K562 (cell line): ENCODE results near the gene HNMT. TPM values are rescaled to one million over a fixed set of nuclear protein-coding genes. Genes with fewer than 3 reads are reported as not detected.

Experiments used
- ATAC-seq: fragments of 200-7000 bp; cut with Tn5 transposase; 3 replicates; pipeline ENCODE4 v1.9.1; 2020; ENCODE audit warnings: moderate library complexity
- BruUV-seq: library from RNA; stranded (reverse); fragments of 400-500 nt; replicated peaks from 2 replicates; lab custom pipeline; 2021; lab: Mats Ljungman, UMichigan
- CTCF ChIA-PET: fragments of 300-600 bp; formaldehyde crosslinking; extraction: SDS; loops from one replicate; lab custom pipeline; 2021; ENCODE audit warnings: low intra/inter-chr PET ratio; lab: Yijun Ruan, JAX
- POLR2A ChIA-PET: fragments of 300-600, 350-650 bp; sonication (Branson Sonifier 250); formaldehyde crosslinking; extraction: SDS; loops from one replicate; lab custom pipeline; 2021; ENCODE audit warnings: antibody characterized with exemption, inconsistent platforms; lab: Yijun Ruan, JAX
- DNase-seq, 4 experiments: peaks; one replicate each; pipeline versions ENCODE4 v3.0.0 to v3.0.0-alpha.2; 2011 to 2018; ENCODE audit warnings: low spot score in 3 of 4, mixed read lengths in 3 of 4; ENCODE audit errors: extremely low read depth in 1 of 4
- FAIRE-seq: peaks from 2 replicates; lab custom pipeline; 2011; peaks lifted over from hg19 to GRCh38; lab: Jason Lieb, UNC
- H2AFZ ChIP-seq: 2 replicates; pipeline ENCODE4 v1.6.0; 2011; ENCODE audit warnings: low read depth, low read length, control low read depth, inconsistent platforms
- H3K27ac ChIP-seq: fragments of 200-600 bp; 3 replicates; pipeline ENCODE4 v1.8.0; 2011; ENCODE audit warnings: low read depth, mild to moderate bottlenecking, control low read depth, inconsistent platforms, low read length, moderate library complexity, mixed read lengths; ENCODE audit errors: extremely low read depth
- H3K27me3 ChIP-seq, 2 experiments: fragments of 300-600 bp in 1 of 2; 2 replicates in 1 of 2; 3 replicates in 1 of 2; pipeline versions ENCODE4 v1.6.0 to v1.8.0; 2011; ENCODE audit warnings: inconsistent platforms in 2 of 2, low read length in 2 of 2, mild to moderate bottlenecking in 1 of 2, mixed read lengths in 1 of 2, moderate library complexity in 1 of 2; ENCODE audit not compliant: control insufficient read depth in 2 of 2, insufficient read depth in 2 of 2
- H3K36me3 ChIP-seq: fragments of 300-600 bp; 3 replicates; pipeline ENCODE4 v1.8.0; 2011; ENCODE audit warnings: mild to moderate bottlenecking, low read length, inconsistent platforms; ENCODE audit not compliant: control insufficient read depth, insufficient read depth
- H3K4me1 ChIP-seq, 2 experiments: fragments of 200-600 bp in 1 of 2; replicated peaks in 1 of 2; 2 replicates in 1 of 2; 3 replicates in 1 of 2; pipeline versions ENCODE4 v1.5.1 to v1.8.0; 2011; ENCODE audit warnings: inconsistent platforms in 2 of 2, low read length in 2 of 2, mild to moderate bottlenecking in 1 of 2, mixed read lengths in 1 of 2, moderate library complexity in 1 of 2; ENCODE audit not compliant: control insufficient read depth in 2 of 2, insufficient read depth in 2 of 2
- H3K4me2 ChIP-seq: 2 replicates; pipeline ENCODE4 v1.6.1; 2011; ENCODE audit warnings: low read length, control low read depth, inconsistent platforms, mixed read lengths; ENCODE audit not compliant: insufficient read depth
- H3K4me3 ChIP-seq: fragments of 200-600 bp; sonication (generic), shearing (Covaris generic); 2 replicates; pipeline ENCODE4 v1.5.1; 2016; ENCODE audit warnings: control low read depth, inconsistent platforms
- H3K79me2 ChIP-seq: fragments of 200-600 bp; 3 replicates; pipeline ENCODE4 v1.8.0; 2011; ENCODE audit warnings: low read length, inconsistent platforms; ENCODE audit not compliant: control insufficient read depth, insufficient read depth
- H3K9ac ChIP-seq, 2 experiments: 2 replicates each; pipeline versions ENCODE4 v1.6.0 to v1.6.1; 2011; ENCODE audit warnings: low read depth in 2 of 2, low read length in 2 of 2, control low read depth in 1 of 2, inconsistent platforms in 1 of 2, mild to moderate bottlenecking in 1 of 2, mixed read lengths in 1 of 2; ENCODE audit not compliant: insufficient read depth in 1 of 2
- H3K9me1 ChIP-seq: one replicate; pipeline ENCODE4 v1.6.0; 2011; ENCODE audit warnings: inconsistent platforms, mild to moderate bottlenecking, low read length, moderate library complexity; ENCODE audit not compliant: control insufficient read depth, insufficient read depth
- H3K9me3 ChIP-seq: replicated peaks from 2 replicates; pipeline ENCODE4 v1.5.1; 2011; ENCODE audit warnings: low read depth, low read length, inconsistent platforms; ENCODE audit not compliant: control insufficient read depth, insufficient read depth
- H4K20me1 ChIP-seq: replicated peaks from 2 replicates; pipeline ENCODE4 v1.6.1; 2011; ENCODE audit warnings: low read length, inconsistent platforms, mixed read lengths; ENCODE audit not compliant: control insufficient read depth, insufficient read depth
- CBFA2T2 ChIP-seq: fragments of 450-650 bp; conservative IDR thresholded peaks from 2 replicates; pipeline ENCODE4 v1.6.1; 2017; ENCODE audit warnings: mild to moderate bottlenecking
- HIVEP1 ChIP-seq: fragments of 250-450 bp; sonication (Bioruptor Pico); IDR thresholded peaks from 2 replicates; pipeline ENCODE4 v1.4.0; 2020; ENCODE audit warnings: mild to moderate bottlenecking
- KDM5B ChIP-seq: fragments of 200-600 bp; sonication (generic); IDR thresholded peaks from 2 replicates; pipeline ENCODE4 v1.6.1; 2012; ENCODE audit warnings: low read depth, mild to moderate bottlenecking, moderate library complexity, low read length, control low read depth, inconsistent platforms; ENCODE audit not compliant: insufficient replicate concordance
- KLF6 ChIP-seq: fragments of 250-450 bp; sonication (Bioruptor Pico); IDR thresholded peaks from 2 replicates; pipeline ENCODE4 v1.4.0; 2020; ENCODE audit warnings: mild to moderate bottlenecking, moderate library complexity, borderline replicate concordance
- MIER1 ChIP-seq: fragments of 450-650 bp; IDR thresholded peaks from 2 replicates; pipeline ENCODE4 v1.6.1; 2016; ENCODE audit warnings: antibody characterized with exemption, mild to moderate bottlenecking, low read depth
- MYC ChIP-seq, 2 experiments: fragments of 250-450 bp in 1 of 2; sonication (Bioruptor Pico) in 1 of 2; IDR thresholded peaks; 2 replicates each; pipeline versions ENCODE4 v1.5.1 to v1.6.1; 2012 to 2021; ENCODE audit warnings: low read depth in 2 of 2, borderline replicate concordance in 1 of 2, improper control_type of control experiment in 1 of 2, low read length in 1 of 2, mild to moderate bottlenecking in 1 of 2, moderate library complexity in 1 of 2
- NFATC3 ChIP-seq: fragments of 450-650 bp; IDR thresholded peaks from 2 replicates; pipeline ENCODE4 v1.6.1; 2017; ENCODE audit warnings: mild to moderate bottlenecking
- ZNF561 ChIP-seq: fragments of 450-650 bp; formaldehyde crosslinking; conservative IDR thresholded peaks from 2 replicates; pipeline ENCODE4 v1.4.0; 2020; ENCODE audit warnings: mild to moderate bottlenecking, moderate library complexity
- WGBS: fragments of 100-300 bp; shearing (Covaris generic); methylation state at CpG from one replicate; pipeline ENCODE4 v1.1.6; 2016; ENCODE audit warnings: low coverage, mixed read lengths; ENCODE audit not compliant: insufficient coverage; ENCODE audit errors: missing lambda C conversion rate; 5-methylcytosine and 5-hydroxymethylcytosine counted together
- in situ Hi-C: fragments of 300-500 bp; cut with MboI; formaldehyde crosslinking; loops from 4 replicates; pipeline ENCODE4 v1.15.0; 2018; ENCODE audit warnings: inconsistent platforms, mixed read lengths
- intact Hi-C: fragments of 100-400 bp; cut with micrococcal nuclease; formaldehyde crosslinking; loops from 2 replicates; pipeline ENCODE4 v1.14.2; 2022
- polyA plus RNA-seq, 8 experiments: library from polyadenylated mRNA; depleted of rRNA in 4 of 8; stranded (reverse) in 5 of 8; unstranded in 3 of 8; fragments of >200 nt; fragmentation: Nextera tagmentation in 2 of 8; fragmentation: Illumina TruSeq in 1 of 8; extraction: Ambion mirVana in 2 of 8; extraction: Trizol in 1 of 8; gene quantifications; 2 replicates each; pipeline versions ENCODE4 v1.2.1 to v1.2.3, GENCODE V29; 2011 to 2014; ENCODE audit warnings: inconsistent platforms in 1 of 8, missing spikeins in 1 of 8
- total RNA-seq, 7 experiments: library from RNA; depleted of rRNA in 6 of 7; stranded (reverse); fragments of >200 nt in 6 of 7; fragmentation: Illumina TruSeq in 2 of 7; extraction: Trizol in 2 of 7; gene quantifications; 2 replicates each; pipeline versions ENCODE4 v1.2.1 to v1.2.3, GENCODE V29; 2011 to 2021; ENCODE audit warnings: low replicate concordance in 1 of 7
- TF ChIP-seq, protein P1 (sequence below): fragments of 250-450 bp; sonication (Bioruptor Pico); IDR thresholded peaks from 2 replicates; pipeline ENCODE4 v1.4.0; 2020; ENCODE audit warnings: mild to moderate bottlenecking
- TF ChIP-seq, protein P2 (sequence below): fragments of 250-450 bp; sonication (Bioruptor Pico); IDR thresholded peaks from 2 replicates; pipeline ENCODE4 v1.8.0; 2021; ENCODE audit warnings: moderate library complexity, mild to moderate bottlenecking, inconsistent platforms
- TF ChIP-seq, protein P3 (sequence below): IDR thresholded peaks from 2 replicates; pipeline ENCODE4 v1.6.1; 2011; ENCODE audit not compliant: insufficient read length; ENCODE audit errors: extremely low read depth
- TF ChIP-seq, protein P4 (sequence below): fragments of 250-450 bp; sonication (Bioruptor Pico); IDR thresholded peaks from 2 replicates; pipeline ENCODE4 v1.8.0; 2022; ENCODE audit warnings: inconsistent platforms, mild to moderate bottlenecking, moderate library complexity, borderline replicate concordance
- TF ChIP-seq, protein P5 (sequence below): fragments of 250-450 bp; sonication (Bioruptor Pico); IDR thresholded peaks from 2 replicates; pipeline ENCODE4 v1.5.0; 2021; ENCODE audit warnings: mild to moderate bottlenecking, borderline replicate concordance
- TF ChIP-seq, protein P6 (sequence below), 2 experiments: fragments of 450-650 bp; conservative IDR thresholded peaks; 2 replicates each; pipeline ENCODE4 v1.6.1; 2017; ENCODE audit warnings: mild to moderate bottlenecking in 2 of 2, moderate library complexity in 2 of 2

The HNMT gene
- total and polyA plus RNA-seq, 9 of the 15 experiments (the other 6 are each of a cell fraction or from before 2014, with no cell fraction given): 3.1 to 10.9 (median 5.3) TPM

DNA sequence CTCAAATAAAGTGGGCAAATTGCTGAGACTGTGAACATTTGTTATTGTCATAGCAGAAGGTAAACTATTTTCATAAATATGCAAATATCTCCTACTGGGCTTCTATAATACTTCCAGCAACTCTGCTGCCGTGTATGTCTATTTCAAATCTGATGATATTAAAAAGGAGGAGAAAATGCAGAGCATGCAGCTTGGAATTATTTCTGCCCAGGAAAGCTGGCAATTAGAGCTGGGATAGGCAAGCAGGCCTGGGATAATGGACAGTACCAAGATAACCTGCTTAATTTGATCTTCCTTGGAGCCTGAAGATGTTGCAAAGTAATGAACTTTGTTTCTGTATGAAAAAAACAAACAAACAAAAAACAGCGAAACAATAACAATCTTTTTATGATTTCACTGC, 72.8 kb downstream of the HNMT start:
- no peak for DNase-seq
- TF ChIP-seq, protein P1, sequence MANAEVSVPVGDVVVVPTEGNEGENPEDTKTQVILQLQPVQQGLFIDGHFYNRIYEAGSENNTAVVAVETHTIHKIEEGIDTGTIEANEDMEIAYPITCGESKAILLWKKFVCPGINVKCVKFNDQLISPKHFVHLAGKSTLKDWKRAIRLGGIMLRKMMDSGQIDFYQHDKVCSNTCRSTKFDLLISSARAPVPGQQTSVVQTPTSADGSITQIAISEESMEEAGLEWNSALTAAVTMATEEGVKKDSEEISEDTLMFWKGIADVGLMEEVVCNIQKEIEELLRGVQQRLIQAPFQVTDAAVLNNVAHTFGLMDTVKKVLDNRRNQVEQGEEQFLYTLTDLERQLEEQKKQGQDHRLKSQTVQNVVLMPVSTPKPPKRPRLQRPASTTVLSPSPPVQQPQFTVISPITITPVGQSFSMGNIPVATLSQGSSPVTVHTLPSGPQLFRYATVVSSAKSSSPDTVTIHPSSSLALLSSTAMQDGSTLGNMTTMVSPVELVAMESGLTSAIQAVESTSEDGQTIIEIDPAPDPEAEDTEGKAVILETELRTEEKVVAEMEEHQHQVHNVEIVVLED (CRISPR knock-in tag): no peak
- TF ChIP-seq ZNF561 (CRISPR knock-in tag) (no peak), HIVEP1 (CRISPR knock-in tag) (no peak), MYC (IDR thresholded peaks at IDR 0.05; ENCODE audit: low read depth, low read length) (no peak), MYC (CRISPR knock-in tag; IDR thresholded peaks at IDR 0.05; ENCODE audit: borderline replicate concordance, low read depth) (no peak), MIER1 (no peak), KLF6 (CRISPR knock-in tag) (no peak), NFATC3 (no peak), KDM5B (no peak), CBFA2T2 (no peak)
- TF ChIP-seq, protein P2, sequence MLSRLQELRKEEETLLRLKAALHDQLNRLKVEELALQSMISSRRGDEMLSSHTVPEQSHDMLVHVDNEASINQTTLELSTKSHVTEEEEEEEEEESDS (CRISPR knock-in tag): no peak
- TF ChIP-seq, protein P3, sequence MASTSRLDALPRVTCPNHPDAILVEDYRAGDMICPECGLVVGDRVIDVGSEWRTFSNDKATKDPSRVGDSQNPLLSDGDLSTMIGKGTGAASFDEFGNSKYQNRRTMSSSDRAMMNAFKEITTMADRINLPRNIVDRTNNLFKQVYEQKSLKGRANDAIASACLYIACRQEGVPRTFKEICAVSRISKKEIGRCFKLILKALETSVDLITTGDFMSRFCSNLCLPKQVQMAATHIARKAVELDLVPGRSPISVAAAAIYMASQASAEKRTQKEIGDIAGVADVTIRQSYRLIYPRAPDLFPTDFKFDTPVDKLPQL: no peak
- TF ChIP-seq, protein P4, sequence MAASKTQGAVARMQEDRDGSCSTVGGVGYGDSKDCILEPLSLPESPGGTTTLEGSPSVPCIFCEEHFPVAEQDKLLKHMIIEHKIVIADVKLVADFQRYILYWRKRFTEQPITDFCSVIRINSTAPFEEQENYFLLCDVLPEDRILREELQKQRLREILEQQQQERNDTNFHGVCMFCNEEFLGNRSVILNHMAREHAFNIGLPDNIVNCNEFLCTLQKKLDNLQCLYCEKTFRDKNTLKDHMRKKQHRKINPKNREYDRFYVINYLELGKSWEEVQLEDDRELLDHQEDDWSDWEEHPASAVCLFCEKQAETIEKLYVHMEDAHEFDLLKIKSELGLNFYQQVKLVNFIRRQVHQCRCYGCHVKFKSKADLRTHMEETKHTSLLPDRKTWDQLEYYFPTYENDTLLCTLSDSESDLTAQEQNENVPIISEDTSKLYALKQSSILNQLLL: no peak
- TF ChIP-seq, protein P5, sequence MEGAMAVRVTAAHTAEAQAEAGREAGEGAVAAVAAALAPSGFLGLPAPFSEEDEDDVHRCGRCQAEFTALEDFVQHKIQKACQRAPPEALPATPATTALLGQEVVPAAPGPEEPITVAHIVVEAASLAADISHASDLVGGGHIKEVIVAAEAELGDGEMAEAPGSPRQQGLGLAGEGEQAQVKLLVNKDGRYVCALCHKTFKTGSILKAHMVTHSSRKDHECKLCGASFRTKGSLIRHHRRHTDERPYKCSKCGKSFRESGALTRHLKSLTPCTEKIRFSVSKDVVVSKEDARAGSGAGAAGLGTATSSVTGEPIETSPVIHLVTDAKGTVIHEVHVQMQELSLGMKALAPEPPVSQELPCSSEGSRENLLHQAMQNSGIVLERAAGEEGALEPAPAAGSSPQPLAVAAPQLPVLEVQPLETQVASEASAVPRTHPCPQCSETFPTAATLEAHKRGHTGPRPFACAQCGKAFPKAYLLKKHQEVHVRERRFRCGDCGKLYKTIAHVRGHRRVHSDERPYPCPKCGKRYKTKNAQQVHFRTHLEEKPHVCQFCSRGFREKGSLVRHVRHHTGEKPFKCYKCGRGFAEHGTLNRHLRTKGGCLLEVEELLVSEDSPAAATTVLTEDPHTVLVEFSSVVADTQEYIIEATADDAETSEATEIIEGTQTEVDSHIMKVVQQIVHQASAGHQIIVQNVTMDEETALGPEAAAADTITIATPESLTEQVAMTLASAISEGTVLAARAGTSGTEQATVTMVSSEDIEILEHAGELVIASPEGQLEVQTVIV: no peak
- TF ChIP-seq, protein P6, sequence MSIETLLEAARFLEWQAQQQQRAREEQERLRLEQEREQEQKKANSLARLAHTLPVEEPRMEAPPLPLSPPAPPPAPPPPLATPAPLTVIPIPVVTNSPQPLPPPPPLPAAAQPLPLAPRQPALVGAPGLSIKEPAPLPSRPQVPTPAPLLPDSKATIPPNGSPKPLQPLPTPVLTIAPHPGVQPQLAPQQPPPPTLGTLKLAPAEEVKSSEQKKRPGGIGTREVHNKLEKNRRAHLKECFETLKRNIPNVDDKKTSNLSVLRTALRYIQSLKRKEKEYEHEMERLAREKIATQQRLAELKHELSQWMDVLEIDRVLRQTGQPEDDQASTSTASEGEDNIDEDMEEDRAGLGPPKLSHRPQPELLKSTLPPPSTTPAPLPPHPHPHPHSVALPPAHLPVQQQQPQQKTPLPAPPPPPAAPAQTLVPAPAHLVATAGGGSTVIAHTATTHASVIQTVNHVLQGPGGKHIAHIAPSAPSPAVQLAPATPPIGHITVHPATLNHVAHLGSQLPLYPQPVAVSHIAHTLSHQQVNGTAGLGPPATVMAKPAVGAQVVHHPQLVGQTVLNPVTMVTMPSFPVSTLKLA (conservative IDR thresholded peaks at IDR 0.05): no peak

More for the DNA sequence above, 72.8 kb downstream of the HNMT start:
- ATAC-seq: no peak
- Histone ChIP-seq H4K20me1 (no peaks in the 10 kb centered on the region), H3K27ac (no peak overlapping the region), H3K4me3 (no peak overlapping the region), H3K9me1 (no peaks in the 10 kb centered on the region), H3K9ac (no peak overlapping the region), H3K36me3 (no peaks in the 10 kb centered on the region), H3K9me3 (no peaks in the 10 kb centered on the region), H3K27me3 (no peaks in the 10 kb centered on the region), H3K4me1 (peaks cover 0 to 3% of the 10 kb centered on the region in 2 experiments; a peak in 1 of 5 replicates), H3K79me2 (no peaks in the 10 kb centered on the region), H2AFZ (no peak overlapping the region), H3K4me2 (no peak overlapping the region)
- no peak for FAIRE-seq
- 61% methylated on average over 2 of the region's 2 CpGs for WGBS
- no TSS peak for BruUV-seq
- in situ Hi-C loops: no loop called here
- POLR2A ChIA-PET: interaction anchor here (0.6 kb wide), 1 partner anchor 43 kb away, joined by 3 read pairs; no protein-coding TSS in a partner anchor
- intact Hi-C loops: no loop called here
- CTCF ChIA-PET: no interaction called here
